GM18499 (cell line): Measurements from ENCODE around the gene TENM4.
"Not testable (repeated sequence)": the region's sequence is repeated elsewhere in the genome, so short reads cannot be mapped to it uniquely, and the experiment has no call there.

ENCODE experiments used
- ATAC-seq: cut with Tn5 transposase; IDR thresholded peaks from one replicate; pipeline ENCODE4 v1.9.1; 2021; ENCODE audit warnings: moderate number of reproducible peaks; ENCODE audit not compliant: insufficient read depth, unreplicated experiment

Gene TENM4

GRCh38 chr11:78652843-78653239, 788.0 kb downstream of the TENM4 start:
- no peak for ATAC-seq

- ATAC-seq: no peak
Measured at GRCh38 chr11:78651923-78652842, 788.6 kb downstream of the TENM4 start.

DNA sequence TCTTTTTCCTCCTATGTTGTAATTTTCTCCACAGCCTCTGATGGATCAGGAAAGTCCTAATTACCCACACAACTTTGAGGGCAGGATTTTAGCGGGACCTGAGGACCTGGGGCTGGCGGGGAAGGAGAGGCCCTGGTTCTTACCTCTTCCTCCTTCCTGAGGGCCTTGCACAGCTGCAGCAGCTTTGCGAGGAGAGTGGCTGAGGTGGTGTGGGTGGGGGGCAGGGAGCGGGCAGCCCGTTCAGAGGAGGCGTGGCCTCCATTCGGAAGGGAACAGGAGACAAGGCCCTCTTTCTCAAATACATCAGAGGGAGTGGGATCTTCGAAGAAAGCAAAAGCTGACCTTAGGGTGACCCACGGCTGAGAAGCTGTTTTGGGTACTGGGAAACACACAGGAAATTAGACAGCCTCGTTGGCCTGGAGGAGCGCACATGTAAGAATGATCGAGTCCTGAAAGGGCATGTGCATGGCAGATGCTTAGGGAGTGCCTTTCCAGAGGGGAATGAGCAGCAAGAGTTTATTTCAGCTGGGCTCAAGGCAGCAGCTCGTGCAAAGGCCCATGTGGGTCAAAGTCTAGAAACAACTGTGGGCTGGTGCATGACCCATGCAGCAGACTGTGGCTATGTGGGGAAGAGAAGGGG, 789.6 kb downstream of the TENM4 start:
- ATAC-seq: no peak

- ATAC-seq: no peak
Measured at GRCh38 chr11:78649361-78650215, 791.2 kb downstream of the TENM4 start.

GRCh38 chr11:78647986-78648875, 792.6 kb downstream of the TENM4 start:
- ATAC-seq: no peak

DNA sequence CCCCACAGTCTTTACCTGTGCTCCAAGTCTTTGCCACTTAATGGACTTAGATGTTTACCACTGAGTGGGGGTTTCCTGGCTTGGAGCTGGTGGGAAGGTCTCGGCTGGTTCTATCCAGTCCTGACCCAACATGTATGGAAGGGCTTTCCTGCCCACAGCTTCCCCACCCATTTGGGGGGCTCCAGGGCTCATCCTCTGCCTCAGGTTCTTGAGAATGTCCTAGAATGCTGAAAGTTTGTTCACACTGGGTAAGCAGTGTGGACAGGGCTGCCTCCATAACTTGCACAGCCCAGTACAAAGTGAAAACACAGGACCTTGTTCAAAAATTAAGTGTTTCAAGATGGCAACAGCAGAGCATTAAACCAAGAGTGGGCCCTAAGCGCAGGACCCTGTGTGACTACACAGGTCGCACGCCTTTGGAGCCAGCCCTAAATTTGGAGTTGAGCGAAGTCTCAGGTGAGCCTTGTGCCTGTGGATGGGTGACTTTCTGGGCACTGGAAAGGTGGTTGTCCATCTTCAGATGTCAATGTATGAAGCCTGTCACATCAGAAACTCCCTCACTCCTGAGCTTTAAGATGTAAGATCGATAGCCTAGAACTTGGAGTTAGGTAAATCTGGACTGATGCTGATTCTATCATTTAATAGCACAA, 793.4 kb downstream of the TENM4 start:
- ATAC-seq: no peak

DNA sequence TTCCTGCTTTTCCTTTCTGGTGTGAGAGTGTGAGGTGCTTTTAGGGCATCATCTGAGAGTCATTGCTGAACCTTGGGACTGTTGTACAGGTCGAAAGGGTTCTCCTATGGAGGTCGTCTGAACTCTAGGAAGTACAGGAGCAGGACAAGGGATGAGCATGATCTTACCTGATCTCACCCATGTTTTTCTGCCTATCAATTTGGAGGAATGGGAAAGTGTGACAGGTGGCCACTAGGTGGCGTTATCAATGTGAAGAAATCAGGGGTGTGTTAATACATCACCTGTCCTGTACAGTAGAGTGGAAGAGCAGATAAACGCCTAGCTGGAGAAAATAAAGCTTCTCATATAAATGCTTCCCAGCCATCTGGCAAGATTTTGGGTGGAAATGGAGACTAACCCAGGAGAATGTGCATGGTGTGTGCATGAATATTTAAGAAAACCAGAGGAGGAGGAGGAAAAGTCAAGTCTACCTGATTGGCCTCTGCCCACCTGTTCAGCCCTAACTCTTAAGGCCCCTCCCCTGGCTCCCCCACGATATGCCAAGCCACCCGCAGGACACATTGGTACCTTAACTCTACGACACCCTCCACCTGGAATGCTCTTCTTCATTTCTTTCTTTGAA, 794.2 kb downstream of the TENM4 start:
- no peak for ATAC-seq

DNA sequence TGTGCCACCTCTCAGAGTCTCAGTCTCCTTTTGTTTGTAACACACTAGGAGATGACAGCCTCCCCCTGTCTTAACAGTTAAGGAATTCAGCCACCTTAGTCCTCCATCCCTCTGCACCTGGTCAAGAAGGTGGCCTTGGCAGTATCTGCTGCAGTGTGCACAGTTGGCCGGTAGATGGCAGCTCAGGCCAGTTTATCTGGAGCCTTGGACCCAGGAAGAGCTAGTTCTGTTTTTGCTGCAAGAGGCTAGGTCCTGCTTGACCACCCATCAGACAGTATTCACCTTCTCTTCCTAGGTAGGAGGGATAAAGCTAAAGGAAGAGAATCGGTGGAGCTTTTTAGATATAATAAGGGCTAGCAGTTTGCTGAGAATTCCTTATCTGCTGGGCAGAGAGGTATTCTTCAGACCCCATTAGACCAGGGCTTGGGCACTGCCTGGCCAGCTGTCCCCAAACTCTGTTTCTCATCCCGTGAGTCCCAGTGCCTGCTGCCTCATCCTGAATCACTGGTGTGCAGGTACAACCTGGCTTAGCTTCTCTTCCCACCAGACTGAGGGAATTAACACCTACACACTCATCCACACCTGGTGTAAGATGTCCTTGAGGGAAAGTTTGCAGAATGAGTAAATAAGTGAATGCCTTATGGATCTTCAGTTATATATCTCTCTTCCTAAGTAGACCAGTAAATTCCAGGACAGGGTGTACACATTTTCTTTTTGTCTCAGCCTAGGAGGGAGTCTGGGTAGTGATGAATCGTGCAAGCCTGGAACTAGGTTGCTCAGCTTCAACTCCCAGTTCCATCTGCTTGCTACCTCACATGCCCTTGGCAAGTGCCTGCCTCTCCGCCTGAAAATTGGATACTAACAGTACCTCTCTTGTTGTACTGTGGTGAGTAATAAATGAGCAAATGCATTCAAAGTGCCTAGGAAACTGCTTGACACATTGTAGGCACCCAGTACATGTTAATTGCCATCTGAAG, 795.3 kb downstream of the TENM4 start:
- peak; percentile 66 for ATAC-seq

GRCh38 chr11:78643676-78644056, 797.2 kb downstream of the TENM4 start:
- ATAC-seq: no peak

GRCh38 chr11:78642979-78643675, 797.7 kb downstream of the TENM4 start:
- ATAC-seq: no peak

DNA sequence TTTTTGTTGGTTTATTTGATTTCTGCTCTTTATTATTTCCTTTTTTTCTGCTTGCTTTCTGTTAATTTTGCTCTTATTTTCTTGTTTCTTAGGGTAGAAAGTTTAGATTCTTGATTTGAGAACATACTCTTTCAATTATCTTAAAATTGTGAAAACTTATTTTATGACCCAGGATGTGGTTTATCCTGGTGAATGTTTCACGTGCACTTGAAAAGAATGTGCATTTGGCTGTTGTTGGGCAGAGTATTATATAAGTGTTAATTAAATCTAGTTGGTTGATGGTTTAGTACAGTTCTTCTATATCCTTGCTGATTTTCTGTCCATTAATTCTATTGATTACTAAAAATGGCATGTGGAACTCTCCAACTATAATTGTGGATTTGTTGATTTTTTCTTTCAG, 799.3 kb downstream of the TENM4 start:
- ATAC-seq: no peak

GRCh38 chr11:78638704-78639380, 802.0 kb downstream of the TENM4 start:
- ATAC-seq: no peak

DNA sequence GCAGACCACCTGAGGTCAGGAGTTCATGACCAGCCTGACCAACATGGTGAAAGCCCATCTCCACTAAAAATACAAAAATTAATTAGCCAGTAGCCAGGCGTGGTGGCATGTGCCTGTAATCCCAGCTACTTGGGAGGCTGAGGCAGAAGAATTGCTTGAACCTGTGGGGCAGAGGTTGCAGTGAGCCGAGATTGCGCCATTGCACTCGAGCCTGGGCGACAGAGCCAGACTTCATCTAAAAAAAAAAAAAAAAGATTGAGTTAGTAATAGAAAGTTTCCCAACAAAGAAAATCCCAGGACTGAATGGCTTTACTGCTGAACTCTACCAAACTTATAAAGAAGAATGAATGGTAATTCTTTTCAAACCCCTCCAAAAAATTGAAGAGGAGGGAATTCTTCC, 803.3 kb downstream of the TENM4 start:
- not testable (repeated sequence) for ATAC-seq

DNA sequence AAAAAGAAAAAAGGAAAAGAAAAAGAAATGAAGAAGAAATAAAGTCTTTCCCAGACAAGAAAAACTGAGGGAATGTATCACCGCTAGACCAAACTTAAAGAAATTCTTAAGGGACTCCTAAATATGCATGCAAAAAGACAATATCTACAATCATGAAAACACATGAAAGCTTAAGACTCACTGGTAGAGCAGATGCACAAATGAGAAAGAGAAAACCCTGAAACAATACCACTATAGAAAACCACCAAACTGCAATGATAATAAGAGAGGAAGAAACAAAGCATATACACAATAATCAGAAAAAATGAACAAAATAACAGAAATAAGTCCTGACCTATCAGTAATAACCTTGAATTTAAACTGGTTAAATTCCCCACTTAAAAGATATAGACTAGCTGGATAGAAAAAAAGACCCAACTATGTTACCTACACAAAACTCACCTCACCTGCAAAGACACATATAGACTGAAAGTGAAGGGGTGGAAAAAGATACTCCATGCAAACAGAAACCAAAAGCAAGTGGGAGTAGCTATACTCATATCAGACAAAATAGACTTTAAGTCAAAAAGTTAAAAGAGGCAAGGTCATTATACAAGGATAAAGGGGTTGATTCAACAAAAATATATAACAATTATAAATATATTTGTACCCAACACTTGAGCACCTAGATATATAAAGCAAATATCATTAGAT, 804.9 kb downstream of the TENM4 start:
- no peak for ATAC-seq

DNA sequence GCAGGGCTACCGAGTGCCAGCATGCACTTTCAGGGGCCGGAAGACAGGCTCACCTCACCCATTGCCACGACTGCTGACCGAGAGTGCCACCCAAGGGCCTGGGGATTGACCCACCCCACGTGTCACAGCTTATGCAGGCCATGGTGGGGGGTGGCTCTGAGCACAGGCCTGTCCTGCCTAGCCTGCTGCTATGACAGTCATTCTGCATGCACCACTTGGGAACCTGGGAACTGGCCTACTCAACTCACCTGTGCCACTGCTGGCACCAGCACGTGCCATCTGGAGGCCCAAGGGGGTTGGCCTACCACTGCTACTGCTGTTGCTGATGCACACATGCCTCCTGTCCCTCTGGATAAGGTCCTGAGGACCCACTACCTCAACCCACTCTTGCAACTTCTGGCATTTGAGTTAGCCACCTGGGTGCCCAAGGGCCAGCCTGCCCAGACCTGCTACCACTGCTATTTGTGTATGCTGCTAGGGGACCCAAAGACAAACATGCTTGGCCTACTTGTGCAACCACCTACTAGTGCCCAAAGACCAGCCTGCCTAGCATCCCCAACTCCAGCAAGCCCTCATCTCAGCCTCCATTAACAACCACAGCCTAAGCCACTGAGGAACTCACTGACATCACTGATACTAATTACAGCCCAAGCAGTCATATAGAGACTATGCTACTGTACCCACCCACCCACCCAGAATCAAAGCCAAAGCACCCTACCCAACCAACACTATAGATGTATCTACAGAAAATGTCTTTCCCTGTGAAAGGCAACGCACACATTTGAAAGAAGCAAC, 807.1 kb downstream of the TENM4 start:
- no peak for ATAC-seq
